Left lung (tissue), 10 donors: ENCODE results near the gene C2orf68. TPM values are rescaled to one million over a fixed set of nuclear protein-coding genes. Genes with fewer than 3 reads are reported as not detected.

Source experiments
- ATAC-seq: fragments of 200-7000 bp; cut with Tn5 transposase; one replicate; pipeline ENCODE4 v1.9.1; 2020; ENCODE audit warnings: moderate library complexity
- DNase-seq, 4 donors: peaks; one replicate each; pipeline ENCODE4 v3.0.0-alpha.2; 2013 to 2020
- H3K27ac ChIP-seq, 2 donors: fragments of 200-600 bp; sonication (generic) in 1 of 2; one replicate each; pipeline versions ENCODE4 v1.5.0 to v1.8.0; 2020 to 2021
- H3K27me3 ChIP-seq, 2 donors: fragments of 200-600 bp; sonication (generic) in 1 of 2; one replicate each; pipeline versions ENCODE4 v1.5.0 to v1.8.0; 2020 to 2021
- H3K36me3 ChIP-seq, 2 donors: fragments of 200-600 bp; sonication (generic) in 1 of 2; one replicate each; pipeline versions ENCODE4 v1.5.0 to v1.8.0; 2020 to 2021
- H3K4me1 ChIP-seq, 2 donors: fragments of 200-600 bp; one replicate each; pipeline ENCODE4 v1.8.0; 2021
- H3K4me3 ChIP-seq, 2 donors: fragments of 200-600 bp; sonication (generic) in 1 of 2; one replicate each; pipeline versions ENCODE4 v1.5.0 to v1.8.0; 2020 to 2021; ENCODE audit warnings: mild to moderate bottlenecking in 1 of 2
- H3K9me3 ChIP-seq, 2 donors: fragments of 200-600 bp; sonication (generic) in 1 of 2; one replicate each; pipeline versions ENCODE4 v1.5.0 to v1.8.0; 2020 to 2021
- intact Hi-C, 2 donors: fragments of 100-400 bp; cut with DNase I; formaldehyde crosslinking; loops; one replicate each; pipeline versions ENCODE4 v1.11.2 to v1.14.2; 2022
- polyA plus RNA-seq, 6 donors: library from polyadenylated mRNA; unstranded; fragments of 120-200 nt; gene quantifications; one replicate each; pipeline ENCODE4 v1.2.1, GENCODE V29; 2013; ENCODE audit not compliant: insufficient read length in 6 of 6
- total RNA-seq, 2 donors: library from RNA; stranded (reverse); fragmentation: NEBNext Ultra II Directional; extraction: Animal tissue kit (Norgen Biotek cat#: 25700); gene quantifications; one replicate each; pipeline ENCODE4 v1.2.1, GENCODE V29; 2021
- TF ChIP-seq, protein P1 (sequence below), 2 donors: fragments of 200-600 bp; sonication (generic) in 1 of 2; IDR thresholded peaks; one replicate each; pipeline versions ENCODE4 v1.5.0 to v1.8.0; 2021; ENCODE audit warnings: antibody characterized with exemption in 2 of 2
- donor health status: DM: no; HTN: yes; CAD: no.
- donor health status: DM: no; HTN: no; CAD: no.

C2orf68 gene
- total and polyA plus RNA-seq, 8 donors: 37.0 to 79.0 (median 72.5) TPM

DNA sequence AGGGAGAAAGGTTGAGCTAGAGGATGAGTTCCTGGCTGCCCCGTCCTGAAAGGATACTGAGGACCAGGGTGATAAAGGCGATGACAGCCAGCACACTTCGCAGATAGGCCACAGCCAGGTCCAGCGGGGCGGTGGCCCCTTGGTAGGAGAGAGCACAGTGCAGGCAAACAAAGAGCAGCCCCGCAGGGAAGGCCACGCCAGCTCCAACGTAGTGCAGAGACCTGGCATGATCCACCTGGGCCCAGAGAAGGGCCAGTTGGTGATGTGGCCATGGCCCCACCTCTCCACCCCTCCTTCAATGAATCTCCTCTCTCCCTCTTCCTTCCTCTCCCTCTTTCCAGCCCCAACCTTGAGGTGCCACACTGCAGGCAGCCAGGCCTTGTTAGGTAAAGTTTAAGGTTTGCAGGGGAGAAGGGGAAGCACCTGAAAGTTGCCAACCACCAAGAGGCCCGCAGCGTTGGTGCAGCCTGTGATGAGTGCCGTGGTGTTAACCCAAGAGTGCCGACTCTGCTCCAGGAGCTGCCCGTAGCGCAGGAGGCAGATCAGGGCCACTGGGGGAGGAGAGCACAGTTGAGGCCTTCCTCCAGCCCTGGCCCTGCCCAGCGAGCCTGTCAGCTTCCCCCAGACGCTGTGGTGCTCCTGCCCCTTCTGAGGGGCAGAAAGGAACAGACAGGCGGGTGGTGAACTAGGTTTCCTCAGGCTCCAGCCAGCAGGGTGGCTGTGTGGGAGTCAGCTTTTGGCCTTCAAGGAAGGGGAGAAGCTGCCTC is 12.2 kb downstream of the C2orf68 start:
- H3K4me1 ChIP-seq: peaks cover 35 to 71% of the 10 kb centered on the region in 2 donors
- no peak overlapping the region for H3K4me3 ChIP-seq
- no peaks in the 10 kb centered on the region for H3K27me3 ChIP-seq
- TF ChIP-seq, protein P1, sequence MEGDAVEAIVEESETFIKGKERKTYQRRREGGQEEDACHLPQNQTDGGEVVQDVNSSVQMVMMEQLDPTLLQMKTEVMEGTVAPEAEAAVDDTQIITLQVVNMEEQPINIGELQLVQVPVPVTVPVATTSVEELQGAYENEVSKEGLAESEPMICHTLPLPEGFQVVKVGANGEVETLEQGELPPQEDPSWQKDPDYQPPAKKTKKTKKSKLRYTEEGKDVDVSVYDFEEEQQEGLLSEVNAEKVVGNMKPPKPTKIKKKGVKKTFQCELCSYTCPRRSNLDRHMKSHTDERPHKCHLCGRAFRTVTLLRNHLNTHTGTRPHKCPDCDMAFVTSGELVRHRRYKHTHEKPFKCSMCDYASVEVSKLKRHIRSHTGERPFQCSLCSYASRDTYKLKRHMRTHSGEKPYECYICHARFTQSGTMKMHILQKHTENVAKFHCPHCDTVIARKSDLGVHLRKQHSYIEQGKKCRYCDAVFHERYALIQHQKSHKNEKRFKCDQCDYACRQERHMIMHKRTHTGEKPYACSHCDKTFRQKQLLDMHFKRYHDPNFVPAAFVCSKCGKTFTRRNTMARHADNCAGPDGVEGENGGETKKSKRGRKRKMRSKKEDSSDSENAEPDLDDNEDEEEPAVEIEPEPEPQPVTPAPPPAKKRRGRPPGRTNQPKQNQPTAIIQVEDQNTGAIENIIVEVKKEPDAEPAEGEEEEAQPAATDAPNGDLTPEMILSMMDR (IDR thresholded peaks at IDR 0.05): no peak
- intact Hi-C loops: no loop called here
- DNase-seq (peak in 1 of 4 donors; percentile 54), ATAC-seq (no peak)
- peak overlapping the region in 1 of 2 donors; percentile 5 for H3K27ac ChIP-seq
- H3K36me3 ChIP-seq: peaks cover 0 to 40% of the 10 kb centered on the region in 2 donors
- no peaks in the 10 kb centered on the region for H3K9me3 ChIP-seq

DNA sequence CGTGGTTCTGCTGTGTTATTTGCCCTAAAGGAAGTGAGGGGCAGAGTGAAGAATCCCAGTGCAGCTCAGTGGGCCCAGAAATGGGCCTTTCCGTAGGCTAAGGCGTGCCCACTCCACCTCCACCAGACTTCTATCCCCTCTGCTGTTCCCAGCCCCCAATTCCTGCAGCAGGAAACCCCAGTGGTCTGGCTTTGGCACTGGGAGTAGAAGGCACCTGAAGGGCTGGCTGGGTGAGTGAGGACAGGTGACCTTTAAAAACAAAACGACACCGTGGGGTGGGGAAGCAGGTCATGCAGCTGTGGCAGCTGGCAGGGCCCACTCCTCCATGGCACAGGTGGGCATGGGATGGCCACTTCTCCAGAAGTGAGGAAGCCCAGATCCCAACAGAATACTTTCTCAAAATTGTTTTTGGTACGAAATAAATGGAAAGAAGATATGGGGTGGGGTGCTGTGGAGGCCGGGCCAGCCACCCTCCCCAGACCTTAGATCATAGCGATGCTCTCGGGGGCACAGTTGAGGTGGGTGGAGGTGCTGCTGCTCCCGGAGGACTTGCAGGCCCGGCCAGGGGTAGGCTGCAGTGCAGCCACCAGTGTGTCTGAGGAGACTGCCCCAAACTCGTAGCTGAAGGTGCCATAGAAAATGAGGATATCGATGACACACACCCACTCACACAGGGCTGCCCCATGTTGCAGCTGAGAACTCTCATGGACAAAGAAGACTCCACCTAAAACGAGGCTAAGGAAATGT is 13.1 kb downstream of the C2orf68 start:
- Histone ChIP-seq H3K4me1 (peaks cover 30 to 71% of the 10 kb centered on the region in 2 donors), H3K9me3 (no peaks in the 10 kb centered on the region), H3K27me3 (no peaks in the 10 kb centered on the region), H3K4me3 (no peak overlapping the region), H3K36me3 (peaks cover 0 to 40% of the 10 kb centered on the region in 2 donors), H3K27ac (no peak overlapping the region)
- DNase-seq: peak in 1 of 4 donors; percentile 43
- TF ChIP-seq, protein P1 (IDR thresholded peaks at IDR 0.05): no peak
- intact Hi-C loops: no loop called here
- ATAC-seq: no peak

DNA sequence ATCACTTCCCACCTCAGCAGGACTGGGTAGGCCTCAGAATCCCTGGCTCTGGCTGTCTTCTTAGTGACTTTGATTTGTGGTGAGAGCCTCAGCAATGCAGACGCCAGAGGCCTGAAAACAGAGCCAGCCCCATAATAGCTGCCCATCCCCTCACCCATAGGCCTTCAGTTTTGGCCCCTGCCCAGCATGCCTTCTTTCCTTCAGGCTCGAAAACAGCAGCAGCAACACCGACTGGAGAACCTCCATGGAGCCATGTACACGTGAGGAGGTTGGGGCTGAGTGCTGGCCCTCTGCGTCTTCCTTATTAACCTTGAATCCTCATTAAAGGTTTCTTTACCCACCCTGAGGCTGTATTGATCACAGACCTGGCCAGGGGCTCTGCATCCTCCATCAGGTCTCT is 14.6 kb downstream of the C2orf68 start:
- DNase-seq: no peak
- TF ChIP-seq, protein P1 (IDR thresholded peaks at IDR 0.05): no peak
- Histone ChIP-seq H3K27ac (no peak overlapping the region), H3K27me3 (no peaks in the 10 kb centered on the region), H3K36me3 (peaks cover 0 to 40% of the 10 kb centered on the region in 2 donors), H3K4me1 (peaks cover 29 to 62% of the 10 kb centered on the region in 2 donors), H3K4me3 (peak overlapping the region in 1 of 2 donors; percentile 81), H3K9me3 (no peaks in the 10 kb centered on the region)
- no peak for ATAC-seq
- intact Hi-C loops: no loop called here

DNA sequence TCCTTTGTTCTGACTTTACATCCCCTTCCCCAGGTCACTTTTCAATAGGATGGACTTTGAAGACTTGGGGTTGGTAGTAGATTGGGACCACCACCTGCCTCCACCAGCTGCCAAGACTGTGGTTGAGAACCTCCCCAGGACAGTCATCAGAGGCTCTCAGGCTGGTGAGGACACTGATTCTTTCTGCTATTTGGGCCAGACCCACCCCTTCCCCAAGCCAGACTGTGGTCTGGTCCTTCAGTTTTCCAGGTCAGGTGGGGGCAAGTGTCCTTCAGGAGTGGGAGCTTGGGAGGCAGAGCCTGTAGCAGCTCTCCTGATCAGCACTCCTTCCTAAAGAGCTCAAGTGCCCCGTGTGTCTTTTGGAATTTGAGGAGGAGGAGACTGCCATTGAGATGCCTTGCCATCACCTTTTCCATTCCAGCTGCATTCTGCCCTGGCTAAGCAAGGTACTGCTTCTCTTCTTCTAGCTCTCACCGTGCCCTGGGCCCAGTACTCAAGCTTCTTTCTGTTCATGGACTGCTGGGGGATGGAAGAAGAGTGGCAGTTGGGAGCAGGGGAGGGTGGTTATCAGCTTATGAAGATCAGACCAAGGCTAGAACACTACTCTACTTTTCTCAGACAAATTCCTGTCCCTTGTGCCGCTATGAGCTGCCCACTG is 15.3 kb downstream of the C2orf68 start:
- DNase-seq: no peak
- peak overlapping the region; percentile 72 to 81 for H3K4me3 ChIP-seq
- peaks cover 29 to 62% of the 10 kb centered on the region in 2 donors for H3K4me1 ChIP-seq
- ATAC-seq: no peak
- H3K27me3 ChIP-seq: no peaks in the 10 kb centered on the region
- intact Hi-C loops: no loop called here
- no peaks in the 10 kb centered on the region for H3K9me3 ChIP-seq
- TF ChIP-seq, protein P1 (IDR thresholded peaks at IDR 0.05): no peak
- peaks cover 0 to 40% of the 10 kb centered on the region in 2 donors for H3K36me3 ChIP-seq
- H3K27ac ChIP-seq: no peak overlapping the region

DNA sequence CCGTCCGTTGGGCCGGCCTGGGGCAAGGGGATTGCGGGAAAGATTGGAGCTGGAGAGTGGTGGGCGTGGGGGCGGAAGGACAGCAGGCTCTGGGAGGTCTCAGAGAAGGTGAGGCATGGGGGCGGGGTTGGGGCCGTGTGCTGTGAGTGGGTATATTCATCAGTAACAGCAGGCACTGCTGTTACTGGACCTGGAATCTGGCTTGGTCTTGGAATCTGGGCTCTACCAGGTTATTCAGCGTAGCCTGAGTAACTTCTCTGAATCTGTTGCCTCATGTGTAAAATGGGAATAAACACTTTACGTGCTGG is 15.9 kb downstream of the C2orf68 start:
- Histone ChIP-seq H3K36me3 (peaks cover 0 to 40% of the 10 kb centered on the region in 2 donors), H3K27ac (peak overlapping the region; percentile 93 to 95), H3K4me1 (peaks cover 29 to 62% of the 10 kb centered on the region in 2 donors), H3K27me3 (no peaks in the 10 kb centered on the region), H3K4me3 (peak overlapping the region; percentile 72 to 81), H3K9me3 (no peaks in the 10 kb centered on the region)
- intact Hi-C loops: no loop called here
- TF ChIP-seq, protein P1 (IDR thresholded peaks at IDR 0.05): no peak
- DNase-seq (no peak), ATAC-seq (peak; percentile 1)
